ENCODE results near the gene MRPL16.
A peak's percentile ranks its signal among the peaks of the same experiment; 100 is the strongest.
"Not testable (repeated sequence)": the region's sequence is repeated elsewhere in the genome, so short reads cannot be mapped to it uniquely, and the experiment has no call there.

Gene MRPL16

GRCh38 chr11:59813364-59813763 is 2.8 kb upstream of the MRPL16 start:
- intact Hi-C loops (cut with DNase I) = no loop called here
- no peak for DNase-seq

GRCh38 chr11:59812220-59812619 is 1.6 kb upstream of the MRPL16 start:
- intact Hi-C loops (cut with DNase I) = no loop called here
- DNase-seq = no peak

GRCh38 chr11:59810911-59811259 is 307 bp upstream of the MRPL16 start:
- intact Hi-C loops (cut with DNase I) = no loop called here
- DNase-seq = no peak

- no peak for DNase-seq
- intact Hi-C loops (cut with DNase I) = no loop called here
These were observed 3.4 kb downstream of the MRPL16 start for GRCh38 chr11:59807047-59807610.

- intact Hi-C loops (cut with DNase I) = loop anchor here (5.0 kb wide), 1 partner anchor 137 kb away; the partner anchor contains the start of gene PATL1
- DNase-seq = no peak
These were observed 6.5 kb downstream of the MRPL16 start for GRCh38 chr11:59804061-59804460.

- DNase-seq = peak in 2 of 10 donors; percentile 14 to 17
- intact Hi-C loops (cut with DNase I) = loop anchor here (1.0 to 5.0 kb wide), 3 partner anchors 48 to 265 kb away; partner anchors contain the start of gene PATL1
These were observed 7.9 kb downstream of the MRPL16 start for GRCh38 chr11:59802639-59803176.

GRCh38 chr11:59801981-59802638 is 8.5 kb downstream of the MRPL16 start:
- intact Hi-C loops (cut with DNase I) = loop anchor here (1.0 to 5.0 kb wide), 3 partner anchors 48 to 265 kb away; partner anchors contain the start of gene PATL1
- DNase-seq = peak in 3 of 10 donors; percentile 16 to 21 (median 20)

- intact Hi-C loops (cut with DNase I) = loop anchor here (5.0 kb wide), 1 partner anchor 134 kb away; the partner anchor contains the start of gene PATL1
- no peak for DNase-seq
These were observed 9.3 kb downstream of the MRPL16 start for GRCh38 chr11:59801160-59801706.

- DNase-seq = no peak
- intact Hi-C loops (cut with DNase I) = loop anchor here (5.0 kb wide), 1 partner anchor 133 kb away; the partner anchor contains the start of gene PATL1
These were observed 10.1 kb downstream of the MRPL16 start for GRCh38 chr11:59800390-59801025.

- intact Hi-C loops (cut with DNase I) = no loop called here
- DNase-seq = no peak
These were observed 16.2 kb downstream of the MRPL16 start for GRCh38 chr11:59794417-59794816.

GRCh38 chr11:59792507-59792906 is 18.1 kb downstream of the MRPL16 start:
- intact Hi-C loops (cut with DNase I) = no loop called here
- no peak for DNase-seq

GRCh38 chr11:59791639-59792038 is 18.9 kb downstream of the MRPL16 start:
- intact Hi-C loops (cut with DNase I) = no loop called here
- no peak for DNase-seq

GRCh38 chr11:59787816-59788215 is 22.8 kb downstream of the MRPL16 start:
- intact Hi-C loops (cut with DNase I) = no loop called here
- peak in 6 of 10 donors; percentile 16 to 86 (median 56) for DNase-seq

GRCh38 chr11:59787255-59787588 is 23.4 kb downstream of the MRPL16 start:
- DNase-seq = no peak
- intact Hi-C loops (cut with DNase I) = no loop called here

GRCh38 chr11:59785818-59786217 is 24.8 kb downstream of the MRPL16 start:
- DNase-seq = no peak
- intact Hi-C loops (cut with DNase I) = no loop called here

GRCh38 chr11:59784441-59784840 is 26.1 kb downstream of the MRPL16 start:
- DNase-seq; intact Hi-C loops (cut with DNase I): not testable (repeated sequence)

GRCh38 chr11:59783632-59784090 is 26.9 kb downstream of the MRPL16 start:
- intact Hi-C loops (cut with DNase I) = no loop called here
- DNase-seq = no peak

- DNase-seq = no peak
- intact Hi-C loops (cut with DNase I) = no loop called here
These were observed 28.5 kb downstream of the MRPL16 start for GRCh38 chr11:59782080-59782479.

- DNase-seq = no peak
- intact Hi-C loops (cut with DNase I) = no loop called here
These were observed 31.1 kb downstream of the MRPL16 start for GRCh38 chr11:59779487-59779886.

GRCh38 chr11:59778122-59778521 is 32.5 kb downstream of the MRPL16 start:
- intact Hi-C loops (cut with DNase I) = no loop called here
- no peak for DNase-seq

- intact Hi-C loops (cut with DNase I) = no loop called here
- no peak for DNase-seq
These were observed 33.5 kb downstream of the MRPL16 start for GRCh38 chr11:59777104-59777503.

Measured in posterior cingulate gyrus (tissue), 11 donors.